GM18858 (cell line): ENCODE results near the gene LILRB5.
"Not testable (repeated sequence)": the region's sequence is repeated elsewhere in the genome, so short reads cannot be mapped to it uniquely, and the experiment has no call there.

ENCODE experiments used
- ATAC-seq: cut with Tn5 transposase; IDR thresholded peaks from one replicate; pipeline ENCODE4 v1.9.1; 2021; ENCODE audit not compliant: unreplicated experiment

The LILRB5 gene

DNA sequence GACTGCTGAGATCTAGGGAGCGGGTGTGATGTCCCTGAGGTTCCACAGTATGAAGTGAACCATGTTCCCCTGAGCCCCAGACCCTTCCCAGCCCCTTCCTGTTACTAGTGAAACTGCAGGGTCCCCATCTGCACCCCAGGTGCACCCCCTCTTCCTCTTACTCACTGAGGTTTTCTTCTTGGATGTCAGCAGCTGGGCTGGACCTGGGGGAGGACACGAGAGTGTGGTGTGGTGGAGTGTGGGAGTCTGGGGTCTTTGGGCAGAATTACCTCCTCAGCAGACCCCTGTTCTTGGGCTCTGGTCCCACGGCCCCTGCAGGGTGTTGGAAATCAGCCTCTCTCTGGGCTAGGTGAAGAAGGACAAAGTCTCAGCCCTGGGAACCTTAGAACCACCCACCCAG, 11.1 kb downstream of the LILRB5 start:
- no peak for ATAC-seq

DNA sequence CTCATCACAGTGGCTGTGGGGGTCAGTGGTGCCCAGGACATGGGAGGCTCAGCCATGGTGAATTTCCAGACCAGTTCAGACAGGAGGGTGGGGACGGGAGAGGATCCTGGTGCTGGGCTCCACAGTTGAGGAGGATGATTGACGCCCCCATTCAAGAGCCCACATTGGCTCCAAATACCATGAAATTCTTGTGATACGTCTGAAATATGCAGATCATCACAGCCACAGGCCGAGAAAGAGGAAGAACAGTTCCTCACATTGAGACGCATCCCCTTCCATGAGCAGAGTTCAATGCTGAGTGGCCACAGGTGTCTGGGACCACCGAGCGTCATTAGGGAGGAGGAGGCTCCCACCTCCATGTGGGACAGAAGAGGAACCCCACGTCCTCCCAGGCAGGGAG, 13.3 kb downstream of the LILRB5 start:
- not testable (repeated sequence) for ATAC-seq

DNA sequence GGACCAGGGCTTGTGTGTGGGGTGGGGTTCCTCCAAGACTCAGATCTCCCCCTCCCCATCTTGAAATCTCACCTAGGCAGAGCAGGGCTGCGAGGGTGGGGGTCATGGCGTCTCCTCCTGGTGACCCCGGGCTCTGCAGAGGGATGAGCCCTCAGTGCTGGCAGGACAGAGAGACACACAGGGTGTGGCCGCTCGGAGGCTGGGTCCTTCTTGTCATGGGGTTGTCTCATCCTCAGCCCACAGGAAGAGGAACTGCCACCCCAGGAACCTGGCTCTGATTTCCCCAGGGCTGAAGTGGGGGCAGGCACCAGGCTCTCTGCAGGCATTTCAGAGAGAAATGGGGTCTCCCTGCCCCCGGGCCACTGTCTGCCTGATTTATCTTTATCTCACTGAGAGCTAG, 14.4 kb downstream of the LILRB5 start, which contains the start of gene LILRA6:
Gene LILRA6, minus strand, starts transcription at position 145 of the 400 bp plus-strand sequence.
- not testable (repeated sequence) for ATAC-seq

DNA sequence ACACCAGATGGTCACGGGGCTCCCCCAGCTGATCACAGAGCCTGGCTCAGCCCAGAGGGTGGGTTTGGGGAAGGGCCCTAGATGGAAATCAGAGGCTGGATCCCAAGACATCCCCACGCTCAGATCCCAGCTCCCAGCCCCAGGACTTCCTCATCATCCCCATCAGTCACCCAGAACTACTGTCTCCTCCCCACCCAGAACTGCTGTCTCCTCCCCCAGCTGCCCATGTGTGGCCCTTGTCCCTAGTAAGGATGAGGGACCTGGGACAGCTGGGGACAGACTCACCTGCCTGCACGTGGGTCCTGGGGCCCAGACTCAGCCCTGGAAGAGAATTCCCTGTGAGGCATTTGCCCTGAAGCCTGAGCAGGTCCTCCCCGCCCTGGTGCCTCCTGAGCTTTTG, 14.8 kb downstream of the LILRB5 start:
- not testable (repeated sequence) for ATAC-seq

- not testable (repeated sequence) for ATAC-seq
These were observed 16.4 kb downstream of the LILRB5 start for GRCh38 chr19:54240372-54241336.

- ATAC-seq = not testable (repeated sequence)
These were observed 17.3 kb downstream of the LILRB5 start for GRCh38 chr19:54239491-54240371.

DNA sequence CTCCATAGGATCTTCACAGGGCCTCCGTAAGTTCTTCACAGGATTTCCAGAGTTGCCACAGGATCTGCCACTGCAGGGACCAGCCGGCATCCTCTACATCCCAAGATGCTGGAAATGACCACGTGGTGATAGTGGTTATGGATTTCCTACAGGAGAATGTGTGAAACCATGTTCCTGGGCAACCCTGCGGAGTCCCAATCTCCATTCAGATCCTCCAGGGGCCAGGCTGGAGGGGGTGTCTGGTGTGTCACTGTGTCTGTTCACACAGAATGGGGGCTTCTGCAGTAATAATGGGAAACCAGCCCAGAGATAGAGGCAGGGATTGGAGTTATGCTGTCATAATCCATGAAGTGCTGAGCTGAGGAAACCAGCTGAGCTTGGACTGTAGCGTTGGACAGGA, 23.1 kb downstream of the LILRB5 start:
- ATAC-seq = no peak

DNA sequence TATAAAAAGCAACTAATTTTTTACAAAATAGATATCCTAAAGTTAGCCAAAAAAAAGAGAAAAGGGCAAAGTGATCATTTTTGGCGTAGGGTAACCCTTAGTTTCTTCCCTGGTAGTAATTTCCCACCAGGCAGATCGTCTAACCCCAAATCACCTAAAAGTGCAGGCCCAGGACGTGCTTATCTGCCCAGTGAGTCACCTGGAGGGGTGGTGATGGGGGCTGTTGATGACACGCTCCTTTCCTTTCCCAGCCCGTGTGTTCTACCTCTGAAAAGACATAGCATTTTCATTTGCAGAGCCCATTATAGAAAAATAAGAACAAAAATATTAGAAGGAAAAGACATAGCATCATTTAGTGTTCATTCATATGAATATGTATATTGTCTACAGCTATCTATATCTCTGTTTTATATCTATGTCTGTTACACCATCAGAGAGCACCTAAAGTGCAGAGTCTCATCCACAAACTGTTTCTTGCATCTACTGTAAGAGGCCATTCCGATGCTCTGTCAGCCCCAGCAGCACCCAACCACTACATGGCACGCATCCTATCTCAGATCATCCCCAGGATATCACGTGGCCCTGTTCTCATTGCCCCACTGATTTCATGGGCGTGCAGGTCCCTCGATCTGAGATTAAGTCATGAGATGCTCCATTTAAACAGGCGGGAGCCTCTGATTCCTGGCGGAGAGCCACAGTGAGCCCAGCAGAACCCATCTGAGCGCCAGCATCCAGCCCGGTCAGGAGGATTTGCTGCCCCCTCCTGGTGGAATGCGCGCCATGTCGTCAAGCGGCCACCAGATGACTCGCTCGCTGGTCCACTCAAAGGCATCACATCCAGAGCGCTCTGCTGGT, 25.8 kb downstream of the LILRB5 start:
- no peak for ATAC-seq

GRCh38 chr19:54230031-54230430, 27.0 kb downstream of the LILRB5 start:
- no peak for ATAC-seq

DNA sequence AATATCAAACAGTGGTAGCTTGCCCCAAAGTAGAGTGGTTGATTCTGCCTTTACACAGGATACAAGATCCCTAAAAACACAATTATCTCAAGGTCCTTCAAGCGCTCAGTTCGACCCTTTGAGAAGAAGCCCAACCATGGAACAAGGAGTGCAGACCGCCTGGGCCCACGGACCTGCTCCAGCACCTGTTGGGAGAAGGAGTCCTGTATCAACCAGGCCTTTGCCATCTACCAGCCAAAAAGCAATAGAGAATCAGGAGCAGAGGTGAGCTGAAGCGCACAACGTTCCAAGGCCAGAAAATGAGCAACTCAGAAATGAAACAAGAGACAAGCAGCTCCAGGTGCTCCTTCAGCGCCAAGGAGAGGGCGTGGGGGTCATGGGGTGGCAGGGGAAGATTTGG, 27.9 kb downstream of the LILRB5 start:
- no peak for ATAC-seq

GRCh38 chr19:54224619-54225018, 32.5 kb downstream of the LILRB5 start:
- ATAC-seq = not testable (repeated sequence)

- not testable (repeated sequence) for ATAC-seq
These were observed 33.2 kb downstream of the LILRB5 start for GRCh38 chr19:54223937-54224281.

GRCh38 chr19:54223277-54223936, 33.7 kb downstream of the LILRB5 start:
- not testable (repeated sequence) for ATAC-seq

GRCh38 chr19:54222474-54223276, 34.4 kb downstream of the LILRB5 start, which contains the start of gene LILRB3:
Gene LILRB3, minus strand, starts transcription at chr19:54223007. Its CDS starts 31 bp downstream, at chr19:54222976.
- not testable (repeated sequence) for ATAC-seq

DNA sequence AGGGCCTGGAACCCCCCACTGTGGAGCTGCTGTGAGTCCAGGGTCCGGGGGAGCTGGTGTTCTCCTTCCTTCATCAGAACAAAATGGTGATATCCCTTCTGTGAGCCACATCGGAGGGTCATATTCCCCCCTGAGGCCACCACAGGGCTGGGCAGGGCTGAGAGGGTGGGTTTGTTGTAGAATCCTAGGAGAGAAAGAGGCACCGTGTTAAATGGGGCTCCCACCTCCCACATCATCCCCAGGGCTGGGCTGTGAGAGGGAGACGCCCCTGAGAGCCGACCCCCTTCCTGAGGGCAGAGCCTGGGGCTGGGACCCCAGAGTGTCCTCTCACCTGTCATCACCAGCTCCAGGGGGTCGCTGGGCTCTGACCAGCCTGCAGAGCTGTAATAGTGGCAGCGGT, 35.1 kb downstream of the LILRB5 start:
- ATAC-seq = not testable (repeated sequence)

- ATAC-seq = not testable (repeated sequence)
These were observed 37.4 kb downstream of the LILRB5 start for GRCh38 chr19:54219702-54220101.

DNA sequence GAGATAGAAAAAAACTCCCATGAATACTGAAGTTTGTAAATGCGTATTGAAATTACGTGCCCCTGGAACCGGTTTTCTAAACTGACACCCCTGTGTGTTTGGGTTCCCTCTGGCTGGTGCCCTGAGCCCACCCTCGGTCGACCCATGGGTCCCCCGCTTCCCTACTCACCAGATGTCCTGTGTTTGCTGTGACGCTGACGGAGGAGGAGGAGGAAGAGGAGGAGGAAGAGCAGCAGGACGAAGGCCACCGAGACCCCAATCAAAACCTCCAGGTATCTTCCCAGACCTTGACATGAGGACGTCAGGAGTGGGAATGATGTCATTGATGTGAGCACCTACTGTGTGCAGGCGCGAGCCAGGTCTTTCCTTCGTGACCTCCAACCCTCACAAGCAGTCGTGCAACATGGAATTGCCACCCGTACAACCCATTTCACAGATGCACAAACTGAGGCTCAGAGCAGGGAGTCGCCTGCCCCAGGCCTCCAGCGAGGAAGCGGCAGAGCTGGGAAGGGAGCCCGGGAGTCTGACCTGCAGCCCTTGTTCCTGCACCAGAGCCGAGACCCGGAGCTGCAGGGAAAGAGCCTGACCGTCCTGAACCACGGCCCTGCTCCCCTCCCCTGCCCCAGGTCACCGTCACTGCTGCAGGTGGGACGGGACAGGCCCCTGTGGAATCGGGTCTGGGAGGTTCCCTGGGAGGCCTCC, 38.0 kb downstream of the LILRB5 start:
- no peak for ATAC-seq

DNA sequence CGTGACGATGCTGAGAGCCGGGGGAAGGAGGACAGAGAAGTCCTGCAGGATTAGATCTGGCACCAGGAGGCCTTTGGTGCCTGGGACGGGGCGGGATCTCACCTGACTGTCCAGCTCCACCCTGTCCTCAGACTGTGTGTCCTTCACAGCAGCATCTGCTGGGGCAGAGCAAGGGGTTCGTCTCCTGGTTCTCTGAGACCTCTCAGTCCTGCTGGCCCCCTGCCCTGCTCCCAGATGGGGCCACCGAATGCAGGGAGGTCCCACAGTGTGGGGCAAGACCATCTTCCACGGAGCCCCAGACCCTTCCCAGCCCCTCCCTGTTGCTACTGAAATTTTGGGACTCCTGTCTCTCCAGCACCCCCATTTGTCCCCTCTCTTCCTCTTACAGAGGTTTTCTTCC, 38.8 kb downstream of the LILRB5 start:
- no peak for ATAC-seq
